Right lobe of liver (tissue), 4 donors: ENCODE results near the gene AKAP13.

ENCODE experiments used
- POLR2A ChIP-seq: fragments of 450-650 bp; IDR thresholded peaks from one replicate; pipeline ENCODE4 v1.6.1; 2017; ENCODE audit warnings: antibody characterized with exemption, mild to moderate bottlenecking
- TF ChIP-seq, protein P1 (sequence below), 4 donors: fragments of 200-600 bp in 3 of 4; fragments of 450-650 bp in 1 of 4; IDR thresholded peaks; one replicate each; pipeline versions ENCODE4 v1.5.1 to v1.8.0; 2016 to 2022; ENCODE audit warnings: antibody characterized with exemption in 4 of 4, mild to moderate bottlenecking in 2 of 4
- donor health status: DM: no; HTN: no; CAD: no.
- donor health status: DM: no; HTN: no; CAD: no.
- donor health status: DM: no; HTN: yes; CAD: no.

DNA sequence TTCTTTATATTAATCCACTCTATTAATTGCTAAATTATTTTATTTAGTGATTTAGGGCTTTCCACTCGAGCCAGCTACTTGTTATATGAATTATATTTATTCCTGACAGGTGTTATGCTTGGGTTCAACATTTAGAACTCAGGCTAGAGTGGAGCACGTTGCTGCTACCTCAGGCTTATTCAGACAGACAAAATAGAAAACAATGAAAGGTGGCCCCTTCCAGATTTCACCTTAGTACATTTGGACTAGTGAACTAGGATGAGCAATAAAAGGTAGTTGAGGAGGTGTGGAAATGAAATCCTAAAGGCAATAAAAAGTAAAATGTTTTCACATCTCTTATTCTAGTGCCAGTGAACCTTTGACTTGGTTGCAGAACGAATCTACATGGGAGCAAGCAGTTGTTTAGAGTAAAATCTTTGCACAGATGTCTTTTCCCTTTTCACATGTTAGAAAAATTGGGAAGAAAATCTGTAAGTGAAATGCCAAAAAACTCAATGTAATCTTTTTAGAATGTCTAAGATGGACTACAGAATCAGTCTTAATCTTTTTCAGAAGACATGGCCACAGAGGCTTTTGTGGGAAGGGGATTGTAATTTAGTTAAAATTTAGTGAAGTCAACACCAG is 63.8 kb downstream of the AKAP13 start:
- TF ChIP-seq, protein P1, sequence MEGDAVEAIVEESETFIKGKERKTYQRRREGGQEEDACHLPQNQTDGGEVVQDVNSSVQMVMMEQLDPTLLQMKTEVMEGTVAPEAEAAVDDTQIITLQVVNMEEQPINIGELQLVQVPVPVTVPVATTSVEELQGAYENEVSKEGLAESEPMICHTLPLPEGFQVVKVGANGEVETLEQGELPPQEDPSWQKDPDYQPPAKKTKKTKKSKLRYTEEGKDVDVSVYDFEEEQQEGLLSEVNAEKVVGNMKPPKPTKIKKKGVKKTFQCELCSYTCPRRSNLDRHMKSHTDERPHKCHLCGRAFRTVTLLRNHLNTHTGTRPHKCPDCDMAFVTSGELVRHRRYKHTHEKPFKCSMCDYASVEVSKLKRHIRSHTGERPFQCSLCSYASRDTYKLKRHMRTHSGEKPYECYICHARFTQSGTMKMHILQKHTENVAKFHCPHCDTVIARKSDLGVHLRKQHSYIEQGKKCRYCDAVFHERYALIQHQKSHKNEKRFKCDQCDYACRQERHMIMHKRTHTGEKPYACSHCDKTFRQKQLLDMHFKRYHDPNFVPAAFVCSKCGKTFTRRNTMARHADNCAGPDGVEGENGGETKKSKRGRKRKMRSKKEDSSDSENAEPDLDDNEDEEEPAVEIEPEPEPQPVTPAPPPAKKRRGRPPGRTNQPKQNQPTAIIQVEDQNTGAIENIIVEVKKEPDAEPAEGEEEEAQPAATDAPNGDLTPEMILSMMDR (IDR thresholded peaks at IDR 0.05), result no peak
- no peak for TF ChIP-seq POLR2A
